ENCODE data around the gene COBLL1. TPM values are rescaled to one million over a fixed set of nuclear protein-coding genes. Genes with fewer than 3 reads are reported as not detected.

COBLL1 gene
- polyA plus RNA-seq, 3 donors = 101 to 154 (median 115) TPM

DNA sequence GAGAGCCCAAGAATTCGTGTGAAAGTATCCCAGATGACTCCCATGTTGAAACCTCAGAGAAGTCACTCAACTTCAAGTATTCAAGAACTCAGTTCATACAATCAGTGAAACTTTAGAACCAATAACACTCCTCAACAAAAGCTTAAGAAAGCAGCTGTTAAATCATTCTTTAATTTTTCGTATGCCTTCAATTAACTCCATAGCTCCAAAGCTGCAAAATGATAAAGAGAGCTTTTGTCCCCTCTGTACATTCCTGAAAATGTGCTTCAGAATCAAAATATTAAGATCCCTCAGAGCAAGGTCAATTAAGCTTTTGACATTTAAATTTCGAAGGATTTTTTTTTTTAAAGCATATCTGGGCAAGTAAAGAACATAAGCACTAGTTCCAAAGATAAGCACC is 4.7 kb downstream of the COBLL1 start:
- DNase-seq (ENCODE audit: extremely low read depth in 1 of 11, low read depth in 9 of 11, low spot score in 4 of 11) = no peak

DNA sequence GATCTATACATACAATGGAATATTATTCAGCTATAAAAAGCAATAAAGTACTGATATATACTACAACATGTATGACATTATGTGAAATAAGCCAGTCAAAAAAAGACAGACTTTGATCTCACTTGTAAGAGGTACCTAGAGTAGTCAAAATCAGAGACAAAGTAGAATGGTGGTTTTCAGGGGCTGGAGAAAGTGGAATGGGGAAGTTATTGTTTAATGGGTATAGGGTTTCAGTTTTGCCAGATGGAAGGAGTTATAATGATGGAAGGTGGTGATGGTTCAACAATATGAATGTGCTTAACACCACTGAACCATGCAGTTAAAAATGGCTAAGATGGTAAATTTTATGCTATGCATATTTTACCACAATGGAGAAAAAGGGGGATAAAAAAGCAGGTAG is 6.3 kb downstream of the COBLL1 start:
- DNase-seq (ENCODE audit: extremely low read depth in 1 of 11, low read depth in 9 of 11, low spot score in 4 of 11) = no peak

DNA sequence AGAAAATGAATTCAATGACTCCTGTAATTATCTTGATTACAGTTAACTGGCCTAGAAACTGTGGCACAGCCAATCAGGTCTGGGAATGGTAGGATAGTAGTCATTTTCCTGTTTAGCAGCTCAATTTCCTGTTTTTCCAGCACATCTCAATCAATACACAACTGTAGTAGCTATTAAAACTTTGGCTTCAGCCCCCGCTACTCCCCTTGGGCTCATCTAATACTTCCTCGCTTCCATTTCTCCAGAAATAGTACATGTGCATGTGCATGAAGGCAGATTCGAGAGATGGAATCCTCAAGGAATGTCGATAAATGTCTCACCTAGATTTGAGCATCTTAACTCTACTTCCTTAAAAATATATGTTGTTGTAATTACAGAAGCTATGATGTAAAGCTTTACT is 9.7 kb downstream of the COBLL1 start:
- no peak for DNase-seq (ENCODE audit: extremely low read depth in 1 of 11, low read depth in 9 of 11, low spot score in 4 of 11)

DNA sequence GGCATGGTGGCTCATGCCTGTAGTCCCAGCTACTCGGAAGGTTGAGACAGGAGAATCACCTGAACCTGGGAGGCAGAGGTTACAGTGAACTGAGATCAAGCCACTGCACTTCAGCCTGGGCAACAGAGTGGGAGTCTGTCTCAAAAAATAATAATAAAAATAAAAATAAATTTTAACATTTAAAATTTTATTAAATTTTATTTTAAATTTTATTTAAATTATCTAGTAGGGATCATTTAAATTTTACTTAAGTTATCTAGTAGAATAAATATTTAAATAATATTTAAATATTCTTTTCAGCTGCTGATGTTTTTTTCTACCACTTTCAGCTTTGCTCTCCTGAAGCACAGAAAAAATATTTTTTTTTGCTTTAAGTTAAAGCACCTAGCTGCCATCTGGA is 10.4 kb downstream of the COBLL1 start:
- no peak for DNase-seq (ENCODE audit: extremely low read depth in 1 of 11, low read depth in 9 of 11, low spot score in 4 of 11)

DNA sequence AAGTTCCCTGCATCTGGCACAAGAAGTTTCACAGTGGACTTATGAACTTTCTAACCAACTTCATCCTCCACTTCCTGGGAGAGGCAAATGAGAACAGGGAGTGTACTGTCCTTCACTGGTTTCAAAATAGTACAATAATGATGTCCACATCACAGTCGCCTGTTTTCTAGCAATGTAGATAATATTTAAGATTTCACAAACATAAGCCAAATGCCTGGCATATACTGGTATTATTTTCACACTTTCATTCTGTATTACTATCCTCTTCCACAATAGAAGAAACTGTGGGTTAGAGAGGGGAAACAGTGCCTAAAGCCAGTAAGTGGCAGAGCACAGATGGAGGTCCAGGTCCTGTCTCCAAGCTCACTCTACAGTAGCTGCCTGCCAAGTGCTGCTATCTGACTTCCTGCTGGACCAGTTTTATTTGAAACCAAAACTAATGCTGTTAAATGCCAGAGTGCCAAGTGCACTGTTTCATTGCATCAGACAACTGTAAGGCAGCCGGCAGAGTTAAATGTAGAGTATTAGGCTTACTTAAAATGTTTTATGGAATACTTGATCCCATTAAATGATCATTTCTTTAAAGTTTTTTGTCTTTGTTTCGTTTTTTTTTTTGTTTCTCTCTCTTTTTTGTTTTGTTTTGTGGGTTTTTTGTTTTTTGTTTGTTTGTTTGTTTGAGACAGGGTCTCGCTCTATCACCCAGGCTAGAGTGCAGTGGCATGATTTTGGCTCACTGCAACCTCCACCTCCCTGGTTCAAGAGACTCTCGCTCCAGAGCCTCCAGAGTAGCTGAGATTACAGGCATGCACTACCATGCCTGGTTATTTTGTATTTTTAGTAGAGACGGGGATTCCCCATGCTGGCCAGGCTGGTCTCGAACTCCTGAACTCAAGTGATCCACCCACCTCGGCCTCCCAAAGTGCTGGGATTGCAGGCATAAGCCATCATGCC is 15.1 kb downstream of the COBLL1 start:
- DNase-seq (ENCODE audit: extremely low read depth in 1 of 11, low read depth in 9 of 11, low spot score in 4 of 11) = peak in 1 of 11 donors; percentile 7

DNA sequence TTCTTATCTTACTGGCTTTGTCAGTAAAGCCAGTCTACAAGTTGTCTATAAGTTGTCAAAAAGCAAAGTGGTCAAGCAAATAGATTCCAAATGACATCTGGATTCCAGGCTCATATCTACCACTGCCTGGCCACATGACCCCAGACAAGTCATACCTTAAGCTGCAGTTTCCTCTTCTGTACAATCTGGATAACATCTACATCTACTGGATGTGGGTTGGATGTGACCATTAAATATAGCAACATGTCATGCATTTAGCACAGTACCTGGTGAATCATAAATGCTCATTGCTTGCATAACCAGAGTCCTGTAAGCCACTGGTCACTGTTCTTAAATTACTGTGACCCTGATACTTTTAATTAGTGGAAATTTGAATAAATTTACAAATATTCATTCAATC is 16.8 kb downstream of the COBLL1 start:
- DNase-seq (ENCODE audit: extremely low read depth in 1 of 11, low read depth in 9 of 11, low spot score in 4 of 11) = no peak

DNA sequence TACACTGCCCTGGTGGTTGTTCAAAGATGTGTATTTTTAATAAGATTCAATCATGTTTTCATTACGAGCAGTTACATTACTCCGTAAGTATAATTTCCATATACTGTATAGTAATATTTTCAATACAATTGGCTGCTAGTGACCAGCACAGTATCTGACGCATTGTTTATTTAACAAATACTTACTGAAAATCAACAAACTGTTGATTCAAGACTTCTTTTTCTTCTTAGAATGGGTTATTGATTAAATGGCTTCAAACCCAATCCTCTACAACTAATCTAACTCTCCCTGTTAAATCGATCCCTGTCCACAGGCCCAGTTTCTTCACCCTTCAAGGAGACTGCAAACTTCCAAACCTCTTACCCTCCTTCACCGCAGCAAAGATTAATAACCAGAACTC is 18.5 kb downstream of the COBLL1 start:
- no peak for DNase-seq (ENCODE audit: extremely low read depth in 1 of 11, low read depth in 9 of 11, low spot score in 4 of 11)

DNA sequence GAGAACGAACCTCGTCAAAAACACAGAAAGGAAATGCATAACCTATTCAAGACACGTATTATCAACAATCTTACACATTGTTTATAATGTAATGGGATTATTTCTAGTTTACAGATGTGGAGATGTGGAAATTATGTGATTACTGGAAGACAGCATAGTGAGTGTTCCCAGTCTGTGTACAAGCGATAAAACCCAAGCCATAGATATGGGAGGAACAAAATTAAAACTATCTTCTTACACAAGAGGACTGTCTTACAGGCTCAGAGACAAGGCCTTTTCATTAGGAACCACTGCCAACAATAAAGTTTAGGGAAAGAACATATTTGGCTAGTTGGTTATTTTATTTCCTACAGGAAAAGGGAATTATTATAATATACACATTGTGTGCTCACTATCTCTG is 20.3 kb downstream of the COBLL1 start:
- DNase-seq (ENCODE audit: extremely low read depth in 1 of 11, low read depth in 9 of 11, low spot score in 4 of 11) = no peak

DNA sequence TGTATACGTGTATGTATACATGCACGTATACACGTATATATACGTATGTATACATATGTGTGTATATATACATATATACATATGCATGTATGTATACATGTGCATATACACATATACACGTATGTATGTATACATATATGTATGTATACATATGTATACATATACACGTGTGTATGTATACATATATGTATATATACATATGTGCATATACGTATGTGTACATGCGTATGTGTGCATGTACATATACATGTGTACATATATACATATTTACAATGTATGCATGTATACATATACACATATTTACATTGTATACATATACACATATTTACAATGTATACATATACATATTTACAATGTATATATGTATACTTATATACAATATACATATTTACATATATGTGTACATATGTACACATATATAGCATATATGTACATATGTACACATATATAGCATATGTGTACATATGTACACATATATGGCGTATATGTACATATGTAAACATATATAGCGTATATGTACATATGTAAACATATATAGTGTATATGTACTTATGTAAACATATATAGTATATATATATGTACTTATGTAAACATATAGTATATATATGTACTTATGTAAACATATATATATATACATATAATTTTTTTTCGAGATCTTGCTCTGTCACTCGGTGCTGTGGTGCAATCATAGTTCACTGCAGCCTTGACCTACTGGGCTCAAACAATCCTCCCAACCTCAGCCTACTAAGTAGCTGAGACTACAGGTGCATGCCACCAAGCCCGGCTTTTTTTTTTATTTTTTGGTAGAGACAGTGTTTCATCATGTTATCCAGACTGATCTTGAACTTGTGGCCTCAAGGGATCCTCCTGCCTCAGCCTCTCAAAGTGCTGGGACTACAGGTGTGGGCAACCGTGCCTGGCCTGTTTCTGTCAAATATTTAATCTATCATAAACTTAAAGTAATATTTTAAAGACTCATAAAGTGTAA is 23.2 kb downstream of the COBLL1 start:
- no peak for DNase-seq (ENCODE audit: extremely low read depth in 1 of 11, low read depth in 9 of 11, low spot score in 4 of 11)

DNA sequence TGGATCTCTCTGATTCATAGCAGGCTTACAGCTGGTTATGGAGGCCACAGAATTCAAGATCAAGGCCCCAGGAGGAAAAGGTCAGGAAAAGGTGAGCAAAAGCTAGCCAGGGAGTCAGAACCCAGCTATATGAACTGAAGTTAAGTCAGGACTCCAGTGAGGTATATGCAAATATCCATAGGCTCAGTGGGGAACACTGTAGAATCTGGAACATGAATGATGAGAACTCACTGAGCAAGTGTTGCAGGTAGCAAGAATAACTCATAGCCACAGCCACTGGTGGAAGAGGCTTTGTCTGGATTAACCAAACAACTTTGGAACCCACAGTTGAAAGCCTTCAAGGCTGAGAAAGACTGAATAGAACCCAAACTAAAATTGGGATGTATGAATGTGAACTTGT is 24.7 kb downstream of the COBLL1 start:
- no peak for DNase-seq (ENCODE audit: extremely low read depth in 1 of 11, low read depth in 9 of 11, low spot score in 4 of 11)

DNA sequence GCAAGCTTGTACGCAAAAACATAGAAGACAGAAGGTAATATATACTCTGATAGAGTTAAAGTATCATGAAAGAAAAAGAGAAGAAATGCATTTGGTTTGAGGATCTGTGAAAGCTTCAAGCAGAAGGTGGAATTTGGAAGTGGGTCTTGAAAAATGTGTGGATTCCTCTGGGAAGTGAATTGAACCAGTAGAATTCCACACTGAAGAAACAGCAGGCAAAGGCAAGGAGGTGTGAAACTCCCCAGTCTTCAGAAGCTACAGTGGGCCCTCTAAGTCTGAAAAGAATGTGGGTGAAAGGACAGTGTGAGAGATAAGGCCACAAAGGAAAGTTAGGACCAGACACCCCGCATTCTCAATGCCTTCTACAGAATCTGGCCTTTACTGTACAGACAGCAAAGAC is 25.6 kb downstream of the COBLL1 start:
- DNase-seq (ENCODE audit: extremely low read depth in 1 of 11, low read depth in 9 of 11, low spot score in 4 of 11) = no peak

DNA sequence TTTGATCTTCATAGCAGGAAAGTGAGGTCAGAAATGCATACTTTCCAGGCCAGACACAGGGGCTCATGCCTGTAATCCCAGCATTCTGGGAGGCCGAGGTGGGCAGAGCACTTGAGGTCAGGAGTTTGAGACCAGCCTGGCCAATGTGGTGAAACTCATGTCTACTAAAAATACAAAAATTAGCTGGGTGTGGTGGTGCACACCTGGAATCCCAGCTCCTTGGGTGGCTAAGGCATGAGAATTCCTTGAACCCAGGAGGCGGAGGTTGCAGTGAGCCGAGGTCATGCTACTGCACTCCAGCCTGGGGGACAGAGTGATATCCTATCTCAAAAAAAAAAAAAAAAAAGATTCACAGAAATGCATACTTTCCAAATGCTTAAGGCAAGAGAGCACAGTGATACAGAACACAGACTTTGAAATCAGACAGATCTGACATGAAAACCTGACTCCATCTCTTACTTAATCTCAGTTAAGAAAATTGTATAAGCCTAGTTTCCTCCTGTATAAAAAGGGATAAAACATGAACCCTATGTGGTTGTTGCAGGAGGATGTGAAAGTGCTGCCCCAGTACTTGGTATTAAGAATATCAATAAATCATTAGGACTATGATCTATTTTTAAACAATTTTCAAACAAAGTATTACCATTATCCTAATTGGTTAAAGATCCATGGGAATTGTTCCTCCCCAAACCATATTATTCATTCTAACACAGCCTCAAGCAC is 26.4 kb downstream of the COBLL1 start:
- no peak for DNase-seq (ENCODE audit: extremely low read depth in 1 of 11, low read depth in 9 of 11, low spot score in 4 of 11)

DNA sequence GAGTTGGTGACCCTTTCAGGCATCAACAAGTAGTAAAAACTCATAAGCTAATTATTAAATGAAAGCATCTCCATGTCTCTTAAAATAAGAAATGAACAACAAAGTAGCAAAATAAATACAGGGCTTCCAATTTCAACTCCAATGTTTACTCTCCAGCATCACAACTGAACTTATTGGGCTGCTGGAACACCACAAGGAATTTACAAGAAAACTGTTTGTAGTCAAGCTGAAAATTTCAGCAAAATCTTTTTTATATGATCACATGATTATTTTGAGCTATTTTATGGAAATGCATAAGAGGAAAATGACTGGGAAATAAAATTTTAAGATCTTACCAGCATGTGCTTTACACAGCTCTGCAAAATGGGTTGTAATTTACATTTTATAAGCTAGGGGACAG is 28.1 kb downstream of the COBLL1 start:
- DNase-seq (ENCODE audit: extremely low read depth in 1 of 11, low read depth in 9 of 11, low spot score in 4 of 11) = no peak

DNA sequence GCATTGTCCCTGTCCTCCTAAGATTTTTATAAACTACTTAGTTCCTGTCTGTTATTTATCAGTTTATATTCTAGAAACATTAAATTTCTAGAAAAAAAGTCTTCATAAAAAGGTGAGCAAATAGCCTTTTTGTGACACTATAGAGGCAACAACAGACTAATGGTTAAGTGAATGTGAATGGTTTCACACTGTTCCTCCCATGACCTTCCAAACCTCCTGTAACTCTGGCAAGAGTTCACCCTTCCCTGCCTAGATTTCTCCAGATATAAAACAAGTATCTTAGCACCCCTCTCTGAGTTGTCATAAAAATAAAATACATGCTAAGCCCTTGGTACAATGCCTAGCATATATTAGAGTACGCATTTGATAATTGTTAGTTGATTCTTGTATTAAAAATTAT is 29.2 kb downstream of the COBLL1 start:
- no peak for DNase-seq (ENCODE audit: extremely low read depth in 1 of 11, low read depth in 9 of 11, low spot score in 4 of 11)

DNA sequence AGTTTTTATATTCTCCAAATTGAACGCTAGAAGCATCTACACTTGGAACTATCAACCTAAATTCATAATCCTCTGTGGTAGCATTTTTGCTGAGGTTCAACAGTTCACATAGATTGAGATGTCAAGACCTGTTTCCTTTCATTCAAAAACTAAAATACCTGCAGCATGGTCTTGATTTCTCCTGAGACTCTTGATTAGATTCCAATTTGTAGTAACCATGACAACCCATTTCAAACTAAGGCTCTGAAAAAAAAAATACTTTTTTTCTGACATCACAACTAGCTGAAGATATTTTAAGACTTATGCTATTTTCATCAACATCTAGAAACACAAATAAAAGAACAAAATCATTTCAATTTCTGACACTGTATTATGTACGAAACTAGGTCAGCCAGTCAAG is 29.8 kb downstream of the COBLL1 start:
- DNase-seq (ENCODE audit: extremely low read depth in 1 of 11, low read depth in 9 of 11, low spot score in 4 of 11) = no peak

DNA sequence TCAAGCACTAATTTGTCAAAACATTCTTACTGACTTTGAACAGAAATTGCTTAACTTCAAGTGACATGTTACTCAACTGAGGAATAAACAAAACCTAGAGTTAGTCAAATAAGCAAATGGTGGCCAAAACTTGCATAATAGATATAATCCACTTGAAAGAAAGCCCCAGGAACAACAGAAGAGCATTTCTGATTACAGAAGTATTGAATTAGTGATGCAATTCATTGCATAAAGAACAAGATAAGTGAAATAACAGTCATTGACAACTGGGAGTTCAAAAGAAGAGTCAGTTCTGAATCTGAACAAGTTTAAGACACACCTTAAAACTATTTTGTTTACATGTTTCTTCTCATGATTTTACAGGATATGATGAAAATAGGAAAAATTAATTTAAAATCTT is 30.8 kb downstream of the COBLL1 start:
- no peak for DNase-seq (ENCODE audit: extremely low read depth in 1 of 11, low read depth in 9 of 11, low spot score in 4 of 11)

DNA sequence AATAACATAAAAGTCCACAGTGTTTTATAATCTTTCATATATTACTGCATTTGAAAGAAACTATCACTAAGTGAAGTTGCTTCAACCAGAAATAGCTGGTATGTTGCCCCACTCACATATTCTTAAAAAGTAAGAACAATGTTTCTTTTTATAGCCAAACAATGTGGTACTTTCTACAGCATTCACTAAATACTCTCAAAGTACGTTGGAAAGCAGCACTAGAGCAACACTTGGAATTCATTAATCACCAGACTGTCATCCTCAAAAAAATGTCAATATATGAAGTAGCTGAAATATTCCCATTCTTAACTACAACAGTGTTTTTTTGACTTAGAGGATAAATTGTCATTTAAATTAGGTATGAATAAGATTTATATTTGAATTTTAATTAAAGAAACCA is 32.8 kb downstream of the COBLL1 start:
- no peak for DNase-seq (ENCODE audit: extremely low read depth in 1 of 11, low read depth in 9 of 11, low spot score in 4 of 11)

DNA sequence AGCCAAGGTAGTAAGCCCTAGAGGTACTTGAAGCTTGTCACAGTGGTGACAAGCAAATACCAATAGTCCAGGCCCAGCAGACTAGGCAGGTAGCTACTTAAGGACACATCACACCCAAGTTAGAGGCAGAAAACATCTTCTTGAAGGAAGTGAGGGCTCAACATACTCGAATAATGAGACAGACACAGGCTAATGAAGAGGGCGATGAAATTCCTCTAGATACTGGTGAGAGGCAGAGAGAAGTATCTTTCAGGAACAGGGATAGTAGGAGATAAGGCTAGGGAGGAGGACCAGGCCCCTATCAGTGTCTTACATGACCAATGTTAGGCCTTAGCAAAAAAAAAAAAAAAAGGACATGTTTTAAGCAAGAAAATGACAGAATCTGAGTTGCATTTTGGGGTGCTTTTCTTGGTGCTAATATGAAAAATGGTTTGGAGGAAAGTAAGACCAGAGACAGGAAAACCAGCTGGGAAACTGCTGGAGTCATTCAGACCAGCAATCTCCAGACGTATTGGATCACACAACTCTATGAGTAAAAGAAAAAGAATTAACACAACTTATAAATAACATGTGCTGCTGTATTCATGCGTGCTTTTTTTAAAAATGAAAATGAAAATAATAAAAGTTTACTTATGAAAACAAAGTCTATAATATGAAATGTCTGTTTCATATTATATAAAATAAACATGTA is 37.7 kb downstream of the COBLL1 start:
- DNase-seq (ENCODE audit: extremely low read depth in 1 of 11, low read depth in 9 of 11, low spot score in 4 of 11) = peak in 2 of 11 donors; percentile 4 to 7
